Cardiac muscle cell (in vitro differentiated cells and primary cell): Measurements from ENCODE around the gene CXCL5. TPM values are rescaled to one million over a fixed set of nuclear protein-coding genes. Genes with fewer than 3 reads are reported as not detected.
A peak's percentile ranks its signal among the peaks of the same experiment; 100 is the strongest.
"Not testable (repeated sequence)": the region's sequence is repeated elsewhere in the genome, so short reads cannot be mapped to it uniquely, and the experiment has no call there.

Source experiments
- DNase-seq, 2 donors: peaks; one replicate each; pipeline versions ENCODE4 v3.0.0 to v3.0.0-alpha.2; 2010 to 2017; ENCODE audit warnings: low read depth in 1 of 2, low spot score in 1 of 2
- H3K27ac ChIP-seq: fragments of 200-600 bp; sonication (generic); 2 replicates; pipeline ENCODE4 v1.5.1; 2016
- H3K27me3 ChIP-seq: fragments of 200-600 bp; sonication (generic); 2 replicates; pipeline ENCODE4 v1.6.0; 2016; ENCODE audit warnings: control low read depth
- H3K36me3 ChIP-seq: fragments of 200-600 bp; sonication (generic); 2 replicates; pipeline ENCODE4 v1.5.1; 2016; ENCODE audit warnings: control low read depth
- H3K4me1 ChIP-seq: fragments of 200-600 bp; sonication (generic); 2 replicates; pipeline ENCODE4 v1.8.1; 2017; ENCODE audit warnings: low read depth, mild to moderate bottlenecking, mixed run types
- H3K4me3 ChIP-seq: fragments of 200-600 bp; sonication (generic); 2 replicates; pipeline ENCODE4 v1.5.1; 2016; ENCODE audit warnings: mild to moderate bottlenecking
- H3K9me3 ChIP-seq: fragments of 200-600 bp; sonication (generic); 2 replicates; pipeline ENCODE4 v1.5.1; 2017; ENCODE audit warnings: low read depth, mild to moderate bottlenecking, control low read depth
- polyA plus RNA-seq: library from polyadenylated mRNA; unstranded; fragments of >200 nt; fragmentation: Nextera tagmentation; extraction: Ambion mirVana; gene quantifications from 2 replicates; pipeline ENCODE4 v1.2.1, GENCODE V29; 2016
- total RNA-seq: library from RNA; depleted of rRNA; stranded (reverse); fragments of >200 nt; gene quantifications from 2 replicates; pipeline ENCODE4 v1.2.3, GENCODE V29; 2016
- TF ChIP-seq, protein P1 (sequence below): IDR thresholded peaks from 2 replicates; pipeline ENCODE4 v1.5.1; 2012; ENCODE audit warnings: low read depth, mild to moderate bottlenecking, low read length

Gene CXCL5
- total and polyA plus RNA-seq, 2 experiments from 2014 or later: not detected

- no peaks in the 10 kb centered on the region for H3K9me3 ChIP-seq
- no peak overlapping the region for H3K4me3 ChIP-seq
- no peak for DNase-seq
- H3K27ac ChIP-seq: no peak overlapping the region
- no peaks in the 10 kb centered on the region for H3K36me3 ChIP-seq
- TF ChIP-seq, protein P1, sequence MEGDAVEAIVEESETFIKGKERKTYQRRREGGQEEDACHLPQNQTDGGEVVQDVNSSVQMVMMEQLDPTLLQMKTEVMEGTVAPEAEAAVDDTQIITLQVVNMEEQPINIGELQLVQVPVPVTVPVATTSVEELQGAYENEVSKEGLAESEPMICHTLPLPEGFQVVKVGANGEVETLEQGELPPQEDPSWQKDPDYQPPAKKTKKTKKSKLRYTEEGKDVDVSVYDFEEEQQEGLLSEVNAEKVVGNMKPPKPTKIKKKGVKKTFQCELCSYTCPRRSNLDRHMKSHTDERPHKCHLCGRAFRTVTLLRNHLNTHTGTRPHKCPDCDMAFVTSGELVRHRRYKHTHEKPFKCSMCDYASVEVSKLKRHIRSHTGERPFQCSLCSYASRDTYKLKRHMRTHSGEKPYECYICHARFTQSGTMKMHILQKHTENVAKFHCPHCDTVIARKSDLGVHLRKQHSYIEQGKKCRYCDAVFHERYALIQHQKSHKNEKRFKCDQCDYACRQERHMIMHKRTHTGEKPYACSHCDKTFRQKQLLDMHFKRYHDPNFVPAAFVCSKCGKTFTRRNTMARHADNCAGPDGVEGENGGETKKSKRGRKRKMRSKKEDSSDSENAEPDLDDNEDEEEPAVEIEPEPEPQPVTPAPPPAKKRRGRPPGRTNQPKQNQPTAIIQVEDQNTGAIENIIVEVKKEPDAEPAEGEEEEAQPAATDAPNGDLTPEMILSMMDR: no peak
- H3K4me1 ChIP-seq: no peaks in the 10 kb centered on the region
- no peaks in the 10 kb centered on the region for H3K27me3 ChIP-seq
Observed at GRCh38 chr4:73984736-73985527, 13.5 kb downstream of the CXCL5 start.

DNA sequence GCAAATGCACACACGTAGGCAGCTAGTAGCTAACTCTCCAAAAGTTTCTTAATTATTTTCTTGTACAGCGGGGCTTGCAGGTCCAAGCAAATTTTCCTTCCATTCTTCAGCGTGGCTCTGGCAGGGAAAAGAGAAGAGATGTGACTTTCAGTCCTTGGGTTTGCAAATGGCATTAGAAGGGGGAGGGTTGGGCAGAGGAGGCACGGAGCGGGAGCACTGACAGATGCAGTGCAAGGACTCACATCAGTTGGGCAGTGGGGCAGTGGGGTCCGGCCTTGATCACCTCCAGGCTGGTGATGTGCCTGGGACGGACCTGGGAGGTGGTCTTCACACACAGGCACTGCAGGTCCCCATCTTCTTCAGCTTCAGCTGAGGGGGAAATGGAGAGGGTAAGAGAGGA lies 17.3 kb downstream of the CXCL5 start:
- not testable (repeated sequence) for H3K4me3 ChIP-seq, H3K36me3 ChIP-seq, DNase-seq, H3K9me3 ChIP-seq, H3K27ac ChIP-seq, H3K4me1 ChIP-seq, H3K27me3 ChIP-seq

GRCh38 chr4:73979407-73979957 lies 19.0 kb downstream of the CXCL5 start:
- TF ChIP-seq, protein P1: no peak
- Histone ChIP-seq H3K4me3 (no peak overlapping the region), H3K36me3 (no peaks in the 10 kb centered on the region), H3K27me3 (no peaks in the 10 kb centered on the region), H3K9me3 (no peaks in the 10 kb centered on the region), H3K4me1 (no peaks in the 10 kb centered on the region), H3K27ac (no peak overlapping the region)
- DNase-seq: no peak

GRCh38 chr4:73978886-73979285 lies 19.6 kb downstream of the CXCL5 start:
- TF ChIP-seq, protein P1: no peak
- peak in 1 of 2 donors; percentile 87 for DNase-seq
- H3K4me1 ChIP-seq: no peaks in the 10 kb centered on the region
- H3K27ac ChIP-seq: no peak overlapping the region
- no peak overlapping the region for H3K4me3 ChIP-seq
- no peaks in the 10 kb centered on the region for H3K27me3 ChIP-seq
- no peaks in the 10 kb centered on the region for H3K36me3 ChIP-seq
- no peaks in the 10 kb centered on the region for H3K9me3 ChIP-seq

GRCh38 chr4:73976716-73977115 lies 21.8 kb downstream of the CXCL5 start:
- Histone ChIP-seq H3K4me1 (no peaks in the 10 kb centered on the region), H3K4me3 (no peak overlapping the region), H3K27me3 (no peaks in the 10 kb centered on the region), H3K27ac (no peak overlapping the region), H3K36me3 (no peaks in the 10 kb centered on the region), H3K9me3 (no peaks in the 10 kb centered on the region)
- peak in 1 of 2 donors; percentile 87 for DNase-seq
- TF ChIP-seq, protein P1: no peak

GRCh38 chr4:73976217-73976616 lies 22.3 kb downstream of the CXCL5 start:
- peak in 1 of 2 donors; percentile 13 for DNase-seq
- TF ChIP-seq, protein P1: peak; percentile 15
- Histone ChIP-seq H3K36me3 (no peaks in the 10 kb centered on the region), H3K9me3 (no peaks in the 10 kb centered on the region), H3K27ac (no peak overlapping the region), H3K27me3 (no peaks in the 10 kb centered on the region), H3K4me3 (no peak overlapping the region), H3K4me1 (no peaks in the 10 kb centered on the region)
